GM18870 (cell line): ENCODE results near the gene ISM2.

Experiments used
- ATAC-seq: cut with Tn5 transposase; IDR thresholded peaks from one replicate; pipeline ENCODE4 v1.9.1; 2021; ENCODE audit warnings: moderate library complexity; ENCODE audit not compliant: unreplicated experiment

ISM2 gene

GRCh38 chr14:77469539-77469938 lies 29.1 kb downstream of the ISM2 start:
- no peak for ATAC-seq

GRCh38 chr14:77469067-77469505 lies 29.5 kb downstream of the ISM2 start:
- ATAC-seq = no peak

- ATAC-seq = no peak
These were observed 30.8 kb downstream of the ISM2 start for GRCh38 chr14:77467801-77468200.

- no peak for ATAC-seq
These were observed 39.4 kb downstream of the ISM2 start for GRCh38 chr14:77459072-77459723.

- peak; percentile 5 for ATAC-seq
These were observed 40.2 kb downstream of the ISM2 start for GRCh38 chr14:77458249-77458950.

- peak; percentile 87 for ATAC-seq
These were observed 40.9 kb downstream of the ISM2 start, which contains the start of the genes AHSA1 and VIPAS39 for GRCh38 chr14:77457522-77458248. Gene AHSA1, plus strand, starts transcription at chr14:77458093. Its CDS starts 97 bp downstream, at chr14:77458190. Gene VIPAS39, minus strand, starts transcription at chr14:77457601. Its CDS starts 3,499 bp downstream, at chr14:77454102.

- peak; percentile 5 for ATAC-seq
These were observed 41.5 kb downstream of the ISM2 start for GRCh38 chr14:77457115-77457521.

- no peak for ATAC-seq
These were observed 42.5 kb downstream of the ISM2 start for GRCh38 chr14:77455966-77456640.

- no peak for ATAC-seq
These were observed 56.4 kb downstream of the ISM2 start for GRCh38 chr14:77442196-77442595.

- ATAC-seq = no peak
These were observed 58.8 kb downstream of the ISM2 start for GRCh38 chr14:77439861-77440260.

- no peak for ATAC-seq
These were observed 60.0 kb downstream of the ISM2 start for GRCh38 chr14:77438596-77438995.

- no peak for ATAC-seq
These were observed 62.6 kb downstream of the ISM2 start for GRCh38 chr14:77436042-77436441.

GRCh38 chr14:77426396-77426795 lies 72.2 kb downstream of the ISM2 start:
- ATAC-seq = no peak

- no peak for ATAC-seq
These were observed 73.8 kb downstream of the ISM2 start for GRCh38 chr14:77424862-77425261.
